Activated T-cell treated with anti-CD3 and anti-CD28 coated beads, Interleukin-2, amount 50 U/mL, for 72 hours (primary cell): ENCODE data around the gene SOX6. TPM values are rescaled to one million over a fixed set of nuclear protein-coding genes. Genes with fewer than 3 reads are reported as not detected.

ENCODE experiments used
- ATAC-seq, 2 donors: fragments of 150-1000 bp; cut with Tn5 transposase; replicated peaks in 1 of 2; 2 replicates each; pipeline ENCODE4 v1.10.0; 2021; ENCODE audit warnings: moderate library complexity in 2 of 2, mild to moderate bottlenecking in 1 of 2
- DNase-seq, 2 donors: peaks; one replicate each; pipeline ENCODE4 v3.0.0; 2021 to 2022; ENCODE audit warnings: mixed read lengths in 1 of 2
- H3K27ac Mint-ChIP-seq: one replicate; pipeline ENCODE4 v1.8.0; 2022; ENCODE audit warnings: mild to moderate bottlenecking, moderate library complexity, mixed read lengths
- H3K27me3 Mint-ChIP-seq: one replicate; pipeline ENCODE4 v1.8.0; 2022; ENCODE audit warnings: low read depth, mixed read lengths
- H3K36me3 Mint-ChIP-seq, 2 donors: one replicate each; pipeline ENCODE4 v1.8.0; 2022; ENCODE audit warnings: mixed read lengths in 2 of 2, mild to moderate bottlenecking in 1 of 2; ENCODE audit not compliant: insufficient read depth in 2 of 2
- H3K4me1 Mint-ChIP-seq: one replicate; pipeline ENCODE4 v1.8.0; 2022; ENCODE audit warnings: low read depth, mixed read lengths
- H3K4me3 Mint-ChIP-seq, 2 donors: one replicate each; pipeline ENCODE4 v1.8.0; 2022; ENCODE audit warnings: mild to moderate bottlenecking in 2 of 2, mixed read lengths in 2 of 2, moderate library complexity in 2 of 2
- H3K9me3 Mint-ChIP-seq, 2 donors: one replicate each; pipeline ENCODE4 v1.8.0; 2022; ENCODE audit warnings: mixed read lengths in 2 of 2
- total RNA-seq, 2 donors: library from RNA; stranded (reverse); gene quantifications; one replicate each; pipeline ENCODE4 v1.2.3, GENCODE V29; 2022

Gene SOX6
- total RNA-seq, 2 donors from 2014 or later = 0.48 TPM; not detected in 1

GRCh38 chr11:15963266-15963665, 393.1 kb downstream of the SOX6 start:
- ATAC-seq = no peak
- Mint-ChIP-seq H3K4me3 (no peak overlapping the region), H3K36me3 (no peaks in the 10 kb centered on the region), H3K9me3 (peaks cover 0 to 2% of the 10 kb centered on the region in 2 donors), H3K27me3 (no peaks in the 10 kb centered on the region), H3K27ac (no peak overlapping the region), H3K4me1 (no peaks in the 10 kb centered on the region)
- DNase-seq = no peak

DNA sequence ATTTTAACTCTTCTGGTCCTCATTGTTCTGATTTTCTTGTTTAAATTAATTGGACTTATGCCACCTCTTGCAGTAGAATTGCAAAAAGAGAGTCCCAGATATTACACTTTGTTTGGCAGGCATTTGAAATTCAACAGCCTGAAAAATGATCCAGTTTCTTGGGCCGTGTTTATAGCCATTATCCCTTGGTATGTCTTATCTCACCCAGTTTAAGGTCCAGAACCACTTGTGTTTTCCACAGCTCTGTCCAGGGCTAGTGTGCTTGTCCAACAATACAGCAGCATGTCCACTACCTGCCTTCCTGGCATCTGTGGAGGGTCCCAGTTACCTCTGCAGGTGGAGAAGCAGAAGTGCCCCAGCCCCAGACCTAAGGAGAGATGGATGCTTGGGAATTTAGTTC, 397.4 kb downstream of the SOX6 start:
- H3K36me3 Mint-ChIP-seq = no peaks in the 10 kb centered on the region
- no peaks in the 10 kb centered on the region for H3K4me1 Mint-ChIP-seq
- ATAC-seq (no peak), DNase-seq (no peak)
- H3K27ac Mint-ChIP-seq = no peak overlapping the region
- H3K27me3 Mint-ChIP-seq = no peaks in the 10 kb centered on the region
- H3K4me3 Mint-ChIP-seq = no peak overlapping the region
- H3K9me3 Mint-ChIP-seq = peaks cover 0 to 6% of the 10 kb centered on the region in 2 donors

- ATAC-seq (no peak), DNase-seq (no peak)
- H3K27me3 Mint-ChIP-seq = no peaks in the 10 kb centered on the region
- H3K4me3 Mint-ChIP-seq = no peak overlapping the region
- H3K4me1 Mint-ChIP-seq = no peaks in the 10 kb centered on the region
- H3K27ac Mint-ChIP-seq = no peak overlapping the region
- H3K9me3 Mint-ChIP-seq = peaks cover 2 to 6% of the 10 kb centered on the region in 2 donors
- H3K36me3 Mint-ChIP-seq = no peaks in the 10 kb centered on the region
Measured at GRCh38 chr11:15957234-15957633, 399.1 kb downstream of the SOX6 start.

DNA sequence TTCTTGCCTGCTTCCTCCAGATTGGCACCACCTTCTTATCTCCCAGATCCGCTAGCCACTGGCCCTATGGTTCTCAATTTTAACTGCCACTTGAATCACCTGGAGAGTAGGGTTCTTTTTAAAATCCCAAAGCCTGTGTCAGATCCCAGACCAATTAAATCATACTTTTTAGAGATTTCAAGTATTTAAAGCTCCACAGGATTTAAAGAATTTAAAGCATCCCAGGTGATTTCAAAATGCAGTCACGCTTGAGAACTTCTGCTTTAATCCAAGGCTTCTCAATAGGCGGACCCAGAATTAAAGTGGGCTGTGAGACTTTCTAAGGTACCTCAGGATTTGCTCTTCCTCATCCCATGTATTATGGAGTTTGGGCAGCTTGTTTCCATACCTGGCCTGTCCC, 400.0 kb downstream of the SOX6 start:
- no peaks in the 10 kb centered on the region for H3K36me3 Mint-ChIP-seq
- no peak overlapping the region for H3K4me3 Mint-ChIP-seq
- DNase-seq (no peak), ATAC-seq (no peak)
- no peak overlapping the region for H3K27ac Mint-ChIP-seq
- peaks cover 2 to 4% of the 10 kb centered on the region in 2 donors for H3K9me3 Mint-ChIP-seq
- H3K27me3 Mint-ChIP-seq = no peaks in the 10 kb centered on the region
- no peaks in the 10 kb centered on the region for H3K4me1 Mint-ChIP-seq

- no peak for ATAC-seq
- Mint-ChIP-seq H3K4me1 (no peaks in the 10 kb centered on the region), H3K36me3 (no peaks in the 10 kb centered on the region), H3K27me3 (no peaks in the 10 kb centered on the region), H3K4me3 (no peak overlapping the region), H3K27ac (no peak overlapping the region), H3K9me3 (peaks cover 2 to 4% of the 10 kb centered on the region in 2 donors)
- DNase-seq = no peak
Measured at GRCh38 chr11:15955595-15955994, 400.8 kb downstream of the SOX6 start.

DNA sequence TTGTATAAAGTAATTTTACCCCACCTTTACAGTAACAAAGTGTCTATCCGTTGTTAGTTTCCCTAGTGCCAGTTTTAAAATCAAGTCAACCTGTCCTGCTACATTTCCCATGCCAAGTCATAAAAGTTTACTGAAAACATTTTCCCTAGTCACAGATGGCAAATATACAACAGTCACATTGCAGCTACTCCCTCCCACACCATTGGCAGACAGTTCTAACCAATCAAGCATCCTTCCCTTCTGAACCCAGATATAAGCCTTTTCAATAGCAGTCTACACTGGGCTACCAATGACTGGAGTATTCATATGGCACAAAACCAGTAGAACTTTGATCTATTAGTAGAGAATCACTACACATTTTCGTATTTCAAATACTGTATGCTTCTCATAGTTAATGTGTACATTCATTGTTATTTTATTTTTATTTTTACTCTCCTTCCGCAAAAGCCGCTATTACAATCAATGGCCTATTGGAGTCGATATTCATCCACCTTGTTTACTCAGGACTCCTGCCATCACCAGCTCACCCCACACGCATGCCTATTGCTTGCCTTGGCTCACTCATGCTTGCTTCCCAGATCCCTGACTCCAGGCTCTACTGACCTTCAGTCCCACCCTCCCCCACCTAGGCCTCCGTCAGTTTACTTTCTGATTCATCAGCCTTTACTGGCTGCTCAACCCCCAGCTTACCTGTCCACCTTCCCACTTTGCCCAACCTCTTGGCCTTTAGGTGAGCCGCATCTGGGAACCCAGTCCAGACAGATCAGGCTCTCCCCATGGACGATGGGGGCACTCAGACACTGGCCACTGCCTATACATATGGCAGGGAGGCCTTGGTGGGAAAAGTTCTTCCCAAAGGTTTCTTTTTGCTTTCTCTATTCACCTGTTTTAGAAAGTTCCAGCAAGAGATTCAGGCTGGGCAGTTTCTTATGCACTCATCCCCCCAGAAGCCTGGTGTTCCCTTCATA, 408.4 kb downstream of the SOX6 start:
- DNase-seq (no peak), ATAC-seq (no peak)
- Mint-ChIP-seq H3K27me3 (no peaks in the 10 kb centered on the region), H3K4me1 (no peaks in the 10 kb centered on the region), H3K9me3 (peaks cover 0 to 2% of the 10 kb centered on the region in 2 donors), H3K27ac (no peak overlapping the region), H3K4me3 (no peak overlapping the region), H3K36me3 (no peaks in the 10 kb centered on the region)

GRCh38 chr11:15945726-15946125, 410.6 kb downstream of the SOX6 start:
- Mint-ChIP-seq H3K27ac (no peak overlapping the region), H3K4me1 (no peaks in the 10 kb centered on the region), H3K27me3 (no peaks in the 10 kb centered on the region), H3K9me3 (peaks cover 0 to 2% of the 10 kb centered on the region in 2 donors), H3K36me3 (no peaks in the 10 kb centered on the region), H3K4me3 (no peak overlapping the region)
- DNase-seq (no peak), ATAC-seq (no peak)

- Mint-ChIP-seq H3K4me1 (no peaks in the 10 kb centered on the region), H3K27ac (no peak overlapping the region), H3K9me3 (peaks cover 0 to 2% of the 10 kb centered on the region in 2 donors), H3K27me3 (no peaks in the 10 kb centered on the region), H3K4me3 (no peak overlapping the region), H3K36me3 (no peaks in the 10 kb centered on the region)
- ATAC-seq (no peak), DNase-seq (no peak)
Measured at GRCh38 chr11:15944460-15944859, 411.9 kb downstream of the SOX6 start.

- no peak overlapping the region for H3K4me3 Mint-ChIP-seq
- DNase-seq (no peak), ATAC-seq (no peak)
- H3K27ac Mint-ChIP-seq = no peak overlapping the region
- H3K9me3 Mint-ChIP-seq = peaks cover 0 to 2% of the 10 kb centered on the region in 2 donors
- H3K4me1 Mint-ChIP-seq = no peaks in the 10 kb centered on the region
- H3K27me3 Mint-ChIP-seq = no peaks in the 10 kb centered on the region
- no peaks in the 10 kb centered on the region for H3K36me3 Mint-ChIP-seq
Measured at GRCh38 chr11:15943418-15944197, 412.7 kb downstream of the SOX6 start.

DNA sequence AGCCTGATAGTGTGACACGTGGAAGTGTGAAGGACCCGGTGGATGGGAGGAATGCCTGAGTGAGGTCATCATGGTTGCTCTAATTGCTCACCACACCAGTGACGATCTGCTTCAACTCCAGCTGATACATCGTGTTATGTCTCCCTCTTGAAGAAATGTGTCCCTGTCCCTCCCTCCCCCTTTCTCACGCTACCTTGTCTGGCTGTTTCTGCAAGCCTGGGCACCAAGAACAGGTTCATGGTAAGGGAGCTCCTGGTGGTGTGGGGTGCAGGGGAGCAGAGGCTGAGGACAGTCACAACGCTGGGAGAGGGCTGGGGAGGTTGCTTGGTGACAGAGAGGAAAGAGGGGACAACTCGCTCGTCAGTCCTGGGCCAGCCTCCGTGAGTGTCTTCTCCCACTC, 413.4 kb downstream of the SOX6 start:
- Mint-ChIP-seq H3K27ac (no peak overlapping the region), H3K27me3 (no peaks in the 10 kb centered on the region), H3K36me3 (no peaks in the 10 kb centered on the region), H3K4me1 (no peaks in the 10 kb centered on the region), H3K4me3 (no peak overlapping the region), H3K9me3 (peaks cover 0 to 2% of the 10 kb centered on the region in 2 donors)
- DNase-seq (no peak), ATAC-seq (no peak)

DNA sequence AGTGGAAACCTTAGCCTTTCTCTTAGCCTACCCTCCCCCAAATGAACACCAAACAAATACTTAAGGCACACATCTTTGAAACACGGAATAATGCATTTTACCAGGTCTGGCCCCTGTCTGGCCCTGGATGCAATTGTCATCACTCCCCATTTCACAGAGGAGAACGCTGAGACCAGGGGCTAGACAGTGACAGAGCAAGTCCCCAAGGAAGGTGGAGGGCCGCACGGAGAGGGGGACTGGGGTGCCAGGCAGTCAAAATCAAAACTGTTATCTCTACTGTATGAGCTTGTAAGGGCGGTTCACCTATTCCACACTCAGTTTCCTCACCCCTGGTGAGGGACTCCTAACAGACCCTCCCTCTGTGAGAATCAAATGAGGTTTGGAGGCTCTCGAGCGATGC, 414.2 kb downstream of the SOX6 start:
- DNase-seq = no peak
- H3K4me3 Mint-ChIP-seq = no peak overlapping the region
- H3K27ac Mint-ChIP-seq = no peak overlapping the region
- no peaks in the 10 kb centered on the region for H3K36me3 Mint-ChIP-seq
- no peak for ATAC-seq
- H3K9me3 Mint-ChIP-seq = peaks cover 0 to 2% of the 10 kb centered on the region in 2 donors
- H3K27me3 Mint-ChIP-seq = no peaks in the 10 kb centered on the region
- no peaks in the 10 kb centered on the region for H3K4me1 Mint-ChIP-seq

DNA sequence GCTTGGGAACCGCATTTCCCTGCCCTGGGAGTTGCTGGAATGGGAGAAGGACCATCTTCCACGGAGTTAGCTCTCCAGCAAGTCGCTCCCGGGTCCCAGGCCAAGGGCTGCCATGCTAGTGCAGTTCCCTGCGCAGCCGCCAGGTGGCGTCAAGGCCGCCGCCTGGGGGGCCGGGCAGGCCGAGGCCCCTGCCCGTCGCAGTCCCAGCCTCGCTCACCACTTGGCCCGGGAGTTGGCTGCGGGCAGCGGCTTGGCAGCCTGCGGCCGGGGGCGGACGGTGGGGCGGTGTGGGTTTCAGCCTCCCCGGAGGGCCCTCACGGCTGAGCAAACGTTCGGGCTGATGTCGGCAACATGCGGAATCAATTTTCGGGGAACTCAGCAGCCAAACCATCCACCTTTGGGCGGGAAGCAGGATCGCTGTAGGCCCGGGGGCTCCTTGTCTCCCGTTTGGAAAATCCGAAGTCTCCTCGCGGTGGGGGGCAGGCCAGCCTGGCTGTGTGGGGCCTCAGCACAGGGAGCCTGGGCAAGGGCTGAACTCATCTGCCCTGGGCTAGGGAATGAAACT, 415.1 kb downstream of the SOX6 start:
- H3K9me3 Mint-ChIP-seq = peaks cover 0 to 2% of the 10 kb centered on the region in 2 donors
- H3K4me3 Mint-ChIP-seq = no peak overlapping the region
- ATAC-seq = peak in 1 of 2 donors; percentile 44
- DNase-seq = peak; percentile 20 to 45
- no peak overlapping the region for H3K27ac Mint-ChIP-seq
- no peaks in the 10 kb centered on the region for H3K27me3 Mint-ChIP-seq
- no peaks in the 10 kb centered on the region for H3K36me3 Mint-ChIP-seq
- H3K4me1 Mint-ChIP-seq = no peaks in the 10 kb centered on the region
